ENCODE data around the gene IFNA4. TPM values are rescaled to one million over a fixed set of nuclear protein-coding genes. Genes with fewer than 3 reads are reported as not detected.
"Not testable (repeated sequence)": the region's sequence is repeated elsewhere in the genome, so short reads cannot be mapped to it uniquely, and the experiment has no call there.

IFNA4 gene
- polyA plus RNA-seq, 4 donors, result not detected

- no peak for DNase-seq (ENCODE audit: low read depth in 4 of 4, low spot score in 3 of 4)
Measured at GRCh38 chr9:21171351-21171750, 16.0 kb downstream of the IFNA4 start.

- DNase-seq (ENCODE audit: low read depth in 4 of 4, low spot score in 3 of 4), result not testable (repeated sequence)
Measured at GRCh38 chr9:21166560-21166959, 20.8 kb downstream of the IFNA4 start, which contains the start of gene IFNA21. TSS of gene IFNA21 (minus strand) at chr9:21166660. CDS start at chr9:21166612, 48 bp downstream.

GRCh38 chr9:21165516-21165915 is 21.9 kb downstream of the IFNA4 start:
- no peak for DNase-seq (ENCODE audit: low read depth in 4 of 4, low spot score in 3 of 4)

- no peak for DNase-seq (ENCODE audit: low read depth in 4 of 4, low spot score in 3 of 4)
Measured at GRCh38 chr9:21160178-21160577, 27.2 kb downstream of the IFNA4 start.

- no peak for DNase-seq (ENCODE audit: low read depth in 4 of 4, low spot score in 3 of 4)
Measured at GRCh38 chr9:21155501-21155900, 31.9 kb downstream of the IFNA4 start.

- DNase-seq (ENCODE audit: low read depth in 4 of 4, low spot score in 3 of 4), result no peak
Measured at GRCh38 chr9:21154018-21154608, 33.3 kb downstream of the IFNA4 start.

GRCh38 chr9:21153336-21154017 is 33.9 kb downstream of the IFNA4 start:
- DNase-seq (ENCODE audit: low read depth in 4 of 4, low spot score in 3 of 4), result no peak

- no peak for DNase-seq (ENCODE audit: low read depth in 4 of 4, low spot score in 3 of 4)
Measured at GRCh38 chr9:21144603-21145002, 42.8 kb downstream of the IFNA4 start.

- no peak for DNase-seq (ENCODE audit: low read depth in 4 of 4, low spot score in 3 of 4)
Measured at GRCh38 chr9:21141427-21141882, 45.9 kb downstream of the IFNA4 start, which contains the start of gene IFNW1. TSS of gene IFNW1 (minus strand) at chr9:21141832. CDS start at chr9:21141570, 262 bp downstream.

GRCh38 chr9:21137020-21137419 is 50.4 kb downstream of the IFNA4 start:
- DNase-seq (ENCODE audit: low read depth in 4 of 4, low spot score in 3 of 4), result no peak

Other genes with a start within 250 kb of the IFNA4 start
- 1 to 10 TPM; 3.1 to 5.1 (median 3.4) TPM for gene HACD4, start 155.9 kb downstream of the IFNA4 start, polyA plus RNA-seq (ENCODE audit: insufficient read length in 4 of 4)
- not detected for gene IFNB1, start 109.6 kb downstream of the IFNA4 start, polyA plus RNA-seq (ENCODE audit: insufficient read length in 4 of 4)
- gene IFNW1, start 45.8 kb downstream of the IFNA4 start, polyA plus RNA-seq (ENCODE audit: insufficient read length in 4 of 4), result not detected
- under 1 TPM in 1 of 4 donors, not detected in 3; 0.15 TPM for gene IFNA21, start 20.9 kb downstream of the IFNA4 start, polyA plus RNA-seq (ENCODE audit: insufficient read length in 4 of 4)
- not detected for gene IFNA7, start 14.6 kb upstream of the IFNA4 start, polyA plus RNA-seq (ENCODE audit: insufficient read length in 4 of 4)
- not detected for gene IFNA10, start 19.6 kb upstream of the IFNA4 start, polyA plus RNA-seq (ENCODE audit: insufficient read length in 4 of 4)
- gene IFNA16, start 29.7 kb upstream of the IFNA4 start, polyA plus RNA-seq (ENCODE audit: insufficient read length in 4 of 4), result not detected
- not detected for gene IFNA17, start 40.6 kb upstream of the IFNA4 start, polyA plus RNA-seq (ENCODE audit: insufficient read length in 4 of 4)
- not detected for gene IFNA14, start 52.4 kb upstream of the IFNA4 start, polyA plus RNA-seq (ENCODE audit: insufficient read length in 4 of 4)
- gene IFNA5, start 117.7 kb upstream of the IFNA4 start, polyA plus RNA-seq (ENCODE audit: insufficient read length in 4 of 4), result not detected
- gene KLHL9, start 147.8 kb upstream of the IFNA4 start, polyA plus RNA-seq (ENCODE audit: insufficient read length in 4 of 4), result 10 to 100 TPM; 46.3 to 62.3 (median 49.8) TPM
- gene IFNA6, start 163.3 kb upstream of the IFNA4 start, polyA plus RNA-seq (ENCODE audit: insufficient read length in 4 of 4), result not detected
- not detected for gene IFNA13, start 180.5 kb upstream of the IFNA4 start, polyA plus RNA-seq (ENCODE audit: insufficient read length in 4 of 4)
- not detected for gene IFNA2, start 197.8 kb upstream of the IFNA4 start, polyA plus RNA-seq (ENCODE audit: insufficient read length in 4 of 4)
- gene IFNA8, start 221.5 kb upstream of the IFNA4 start, polyA plus RNA-seq (ENCODE audit: insufficient read length in 4 of 4), result not detected